Thymus (tissue), 11 donors: Measurements from ENCODE around the gene TRAPPC3. TPM values are rescaled to one million over a fixed set of nuclear protein-coding genes. Genes with fewer than 3 reads are reported as not detected.

Experiments used
- DNase-seq, 9 donors: peaks; one replicate each; pipeline ENCODE4 v3.0.0-alpha.2; 2013; ENCODE audit warnings: low spot score in 9 of 9, low read depth in 6 of 9, missing footprints in 1 of 9
- H3K27ac ChIP-seq, 2 donors: one replicate each; pipeline ENCODE4 v1.5.1; 2013; ENCODE audit warnings: control low read depth in 1 of 2, low read depth in 1 of 2, low read length in 1 of 2, mild to moderate bottlenecking in 1 of 2, moderate library complexity in 1 of 2
- H3K27me3 ChIP-seq, 2 donors: one replicate each; pipeline ENCODE4 v1.5.1; 2013; ENCODE audit warnings: low read length in 1 of 2; ENCODE audit not compliant: control insufficient read depth in 2 of 2, insufficient read depth in 1 of 2
- H3K36me3 ChIP-seq, 2 donors: one replicate each; pipeline ENCODE4 v1.5.1; 2013; ENCODE audit warnings: low read length in 1 of 2, mild to moderate bottlenecking in 1 of 2, moderate library complexity in 1 of 2; ENCODE audit not compliant: control insufficient read depth in 2 of 2, insufficient read depth in 2 of 2
- H3K4me1 ChIP-seq, 2 donors: one replicate each; pipeline ENCODE4 v1.5.1; 2013; ENCODE audit warnings: low read length in 2 of 2; ENCODE audit not compliant: control insufficient read depth in 2 of 2, insufficient read depth in 2 of 2
- H3K4me3 ChIP-seq, 2 donors: one replicate each; pipeline ENCODE4 v1.5.1; 2013; ENCODE audit warnings: low read length in 2 of 2, control low read depth in 1 of 2, mild to moderate bottlenecking in 1 of 2
- H3K9me3 ChIP-seq, 2 donors: one replicate each; pipeline ENCODE4 v1.5.1; 2013; ENCODE audit warnings: low read length in 1 of 2, mild to moderate bottlenecking in 1 of 2; ENCODE audit not compliant: control insufficient read depth in 2 of 2, insufficient read depth in 1 of 2
- WGBS: extraction: QIAGEN DNeasy Blood & Tissue Kit; methylation state at CpG from one replicate; pipeline ENCODE4 v1.1.7; 2013; 5-methylcytosine and 5-hydroxymethylcytosine counted together
- polyA plus RNA-seq: library from polyadenylated mRNA; stranded (reverse); fragments of 200-250 nt; gene quantifications from one replicate; pipeline ENCODE4 v1.2.3, GENCODE V29; 2013
- total RNA-seq: library from RNA; stranded (reverse); fragments of 120-200 nt; gene quantifications from one replicate; pipeline ENCODE4 v1.2.4, GENCODE V29; 2013
- donor health status: healthy.

Gene TRAPPC3
- total and polyA plus RNA-seq, 2 donors: 73.6 to 77.7 TPM

DNA sequence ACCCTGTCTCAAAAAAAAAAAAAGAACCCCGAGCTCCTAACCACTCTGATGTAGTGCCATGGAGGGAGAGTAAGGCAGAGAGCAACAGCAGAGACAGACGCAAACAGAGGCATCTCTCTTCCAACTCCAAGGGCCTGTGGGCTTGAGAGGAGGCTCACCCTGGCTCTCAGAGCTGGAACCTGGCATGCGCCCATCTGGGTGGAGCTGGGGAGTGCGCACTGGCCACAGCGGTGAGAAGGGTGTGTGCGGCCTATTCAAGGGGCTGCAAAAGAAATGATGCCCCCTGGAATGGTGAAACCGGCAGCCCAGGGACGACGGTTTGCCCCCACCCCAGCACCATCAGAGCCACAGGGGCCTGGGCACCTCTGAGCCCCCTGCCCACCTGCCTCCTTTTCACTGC is 41.9 kb downstream of the TRAPPC3 start:
- H3K36me3 ChIP-seq: no peaks in the 10 kb centered on the region
- DNase-seq: no peak
- H3K27me3 ChIP-seq: no peaks in the 10 kb centered on the region
- H3K4me3 ChIP-seq: no peak overlapping the region
- H3K9me3 ChIP-seq: no peaks in the 10 kb centered on the region
- H3K4me1 ChIP-seq: peaks cover 6 to 12% of the 10 kb centered on the region in 2 donors
- 97% methylated on average over 9 of the region's 9 CpGs for WGBS
- H3K27ac ChIP-seq: no peak overlapping the region

DNA sequence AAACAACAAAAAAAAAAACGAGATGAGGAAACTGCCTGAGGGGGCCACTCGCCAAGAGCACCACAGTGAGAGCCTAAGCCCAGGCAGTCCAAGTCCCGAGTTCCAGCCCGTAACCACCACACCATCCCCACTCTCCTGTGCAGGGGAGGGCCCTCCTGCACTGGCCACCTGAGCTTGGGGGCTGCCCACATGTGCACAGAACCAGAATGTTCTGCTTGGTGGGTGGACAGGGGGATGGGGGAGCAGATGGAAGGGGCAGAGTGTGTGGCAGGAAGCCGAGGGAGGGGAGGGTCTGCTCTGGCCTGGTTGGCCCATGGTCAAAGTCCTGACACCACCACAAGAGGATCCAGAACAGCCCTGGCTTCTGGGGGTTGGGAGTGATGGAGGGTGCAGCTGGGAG is 43.0 kb downstream of the TRAPPC3 start:
- H3K27me3 ChIP-seq: no peaks in the 10 kb centered on the region
- no peaks in the 10 kb centered on the region for H3K9me3 ChIP-seq
- H3K4me1 ChIP-seq: peaks cover 6 to 12% of the 10 kb centered on the region in 2 donors
- DNase-seq: no peak
- no peaks in the 10 kb centered on the region for H3K36me3 ChIP-seq
- WGBS: 55% methylated on average over 5 of the region's 5 CpGs
- no peak overlapping the region for H3K4me3 ChIP-seq
- no peak overlapping the region for H3K27ac ChIP-seq

DNA sequence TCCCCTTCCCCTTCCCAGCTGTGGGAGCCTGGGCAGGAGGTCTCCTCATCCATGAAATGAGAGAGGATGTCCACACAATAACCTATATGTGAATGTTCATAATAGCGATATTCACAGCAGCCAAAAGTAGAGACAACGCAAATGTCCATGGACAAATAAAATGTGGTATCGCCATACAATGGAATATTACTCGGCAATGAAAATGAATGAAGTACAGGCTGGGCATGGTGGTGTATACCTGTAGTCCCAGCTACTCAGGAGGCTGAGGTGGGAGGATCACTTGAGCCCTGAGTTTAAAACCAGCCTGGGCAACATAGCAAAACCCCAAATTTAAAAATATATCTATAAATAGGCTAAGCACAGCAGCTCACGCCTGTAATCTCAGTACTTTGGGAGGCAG is 47.7 kb downstream of the TRAPPC3 start:
- no peaks in the 10 kb centered on the region for H3K9me3 ChIP-seq
- peaks cover 0 to 2% of the 10 kb centered on the region in 2 donors for H3K36me3 ChIP-seq
- H3K27me3 ChIP-seq: no peaks in the 10 kb centered on the region
- 96% methylated on average over 5 of the region's 5 CpGs for WGBS
- no peak overlapping the region for H3K27ac ChIP-seq
- DNase-seq: no peak
- H3K4me3 ChIP-seq: no peak overlapping the region
- peaks cover 0 to 3% of the 10 kb centered on the region in 2 donors for H3K4me1 ChIP-seq

DNA sequence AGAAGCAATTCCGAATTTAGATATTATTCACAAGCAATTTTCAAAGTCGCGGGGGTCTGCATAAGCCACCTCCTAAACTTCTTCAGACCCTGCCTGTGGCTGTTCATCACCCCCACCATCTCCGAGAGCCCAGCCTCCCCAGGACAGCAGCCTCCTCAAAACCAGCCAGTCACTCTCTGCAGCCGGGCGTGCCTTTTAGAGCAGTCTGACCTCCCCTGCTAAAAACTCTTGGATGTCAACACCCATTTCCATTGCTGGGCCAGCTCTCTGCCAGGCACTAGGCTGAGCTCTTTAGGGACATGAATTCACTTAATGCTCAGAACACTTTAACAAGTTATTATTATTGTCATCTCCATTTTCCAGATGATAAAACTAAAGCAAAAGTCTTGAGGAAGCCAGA is 48.9 kb downstream of the TRAPPC3 start:
- Histone ChIP-seq H3K36me3 (peaks cover 7 to 8% of the 10 kb centered on the region in 2 donors), H3K9me3 (no peaks in the 10 kb centered on the region), H3K4me1 (peaks cover 0 to 3% of the 10 kb centered on the region in 2 donors), H3K4me3 (no peak overlapping the region), H3K27me3 (no peaks in the 10 kb centered on the region), H3K27ac (no peak overlapping the region)
- WGBS: 94% methylated on average over 6 of the region's 6 CpGs
- no peak for DNase-seq

DNA sequence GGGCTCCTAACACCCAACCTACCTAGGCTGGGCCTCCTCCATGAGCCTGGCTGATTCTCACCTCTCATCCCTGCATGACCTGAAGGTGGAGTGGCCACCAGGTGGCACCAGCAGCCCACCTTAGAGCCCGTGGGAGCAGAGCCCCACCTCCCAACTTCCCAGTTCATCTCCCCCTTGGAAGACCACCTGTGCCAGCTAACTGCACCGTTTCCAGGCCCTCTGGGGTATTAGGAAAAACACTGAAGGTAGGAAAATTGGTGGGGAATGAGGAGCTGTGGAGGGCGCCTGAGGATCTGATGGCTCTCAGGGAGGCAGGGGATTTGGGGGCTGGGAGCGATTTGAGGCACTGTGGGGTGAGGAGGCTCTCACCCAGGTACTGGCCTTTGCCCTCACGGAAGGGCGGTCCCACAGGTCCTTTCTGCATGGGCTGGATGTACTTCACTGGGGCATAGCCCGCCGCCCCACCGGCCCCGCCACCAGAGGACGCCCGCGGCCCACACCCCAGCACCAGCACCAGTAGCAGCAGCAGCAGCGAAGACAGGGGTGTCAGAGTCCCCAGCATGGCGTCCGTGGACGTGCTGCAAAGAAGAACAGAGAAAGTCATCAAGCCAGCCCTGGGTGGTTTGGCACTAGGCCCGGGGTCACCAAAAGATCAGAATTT is 49.5 kb downstream of the TRAPPC3 start:
- peaks cover 10 to 12% of the 10 kb centered on the region in 2 donors for H3K36me3 ChIP-seq
- peak in 7 of 9 donors; percentile 48 to 78 (median 66) for DNase-seq
- no peak overlapping the region for H3K4me3 ChIP-seq
- H3K4me1 ChIP-seq: peaks cover 0 to 3% of the 10 kb centered on the region in 2 donors
- no peaks in the 10 kb centered on the region for H3K9me3 ChIP-seq
- H3K27ac ChIP-seq: no peak overlapping the region
- WGBS: 45% methylated on average over 18 of the region's 18 CpGs
- H3K27me3 ChIP-seq: no peaks in the 10 kb centered on the region

DNA sequence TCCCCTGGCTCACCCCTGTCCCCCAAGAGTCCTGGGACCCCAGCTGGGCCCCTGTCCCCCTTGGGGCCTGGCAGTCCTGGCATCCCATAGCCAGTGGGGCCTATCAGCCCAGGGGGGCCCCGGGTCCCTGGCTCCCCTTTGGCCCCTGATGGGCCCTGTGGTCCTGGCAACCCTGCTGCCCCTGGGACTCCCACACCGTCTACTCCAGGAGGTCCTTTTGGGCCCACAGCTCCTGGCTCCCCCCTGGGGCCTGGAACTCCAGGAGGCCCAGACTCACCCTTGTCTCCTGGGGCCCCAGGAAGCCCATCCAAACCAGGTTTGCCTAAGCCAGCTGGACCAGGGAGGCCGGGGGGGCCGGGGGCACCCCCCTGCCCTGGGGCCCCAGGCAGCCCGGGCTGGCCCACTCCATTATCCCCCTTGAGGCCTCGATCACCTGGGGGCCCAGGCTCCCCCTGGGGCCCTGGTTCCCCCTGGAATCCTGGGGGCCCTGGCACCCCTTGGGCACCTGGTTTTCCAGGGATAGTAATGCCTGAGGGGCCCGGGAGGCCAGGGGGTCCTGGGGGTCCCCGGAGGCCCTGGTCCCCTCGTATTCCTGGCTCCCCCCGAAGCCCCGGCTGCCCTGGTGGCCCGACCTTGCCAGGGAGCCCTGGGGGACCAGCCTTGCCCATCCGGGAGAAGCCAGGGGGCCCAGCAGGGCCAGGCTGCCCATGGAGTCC is 50.5 kb downstream of the TRAPPC3 start:
- Histone ChIP-seq H3K4me1 (peaks cover 0 to 6% of the 10 kb centered on the region in 2 donors), H3K36me3 (peaks cover 20 to 22% of the 10 kb centered on the region in 2 donors), H3K4me3 (no peak overlapping the region), H3K9me3 (no peaks in the 10 kb centered on the region), H3K27me3 (no peaks in the 10 kb centered on the region), H3K27ac (no peak overlapping the region)
- no peak for DNase-seq
- WGBS: 96% methylated on average over 13 of the region's 13 CpGs

DNA sequence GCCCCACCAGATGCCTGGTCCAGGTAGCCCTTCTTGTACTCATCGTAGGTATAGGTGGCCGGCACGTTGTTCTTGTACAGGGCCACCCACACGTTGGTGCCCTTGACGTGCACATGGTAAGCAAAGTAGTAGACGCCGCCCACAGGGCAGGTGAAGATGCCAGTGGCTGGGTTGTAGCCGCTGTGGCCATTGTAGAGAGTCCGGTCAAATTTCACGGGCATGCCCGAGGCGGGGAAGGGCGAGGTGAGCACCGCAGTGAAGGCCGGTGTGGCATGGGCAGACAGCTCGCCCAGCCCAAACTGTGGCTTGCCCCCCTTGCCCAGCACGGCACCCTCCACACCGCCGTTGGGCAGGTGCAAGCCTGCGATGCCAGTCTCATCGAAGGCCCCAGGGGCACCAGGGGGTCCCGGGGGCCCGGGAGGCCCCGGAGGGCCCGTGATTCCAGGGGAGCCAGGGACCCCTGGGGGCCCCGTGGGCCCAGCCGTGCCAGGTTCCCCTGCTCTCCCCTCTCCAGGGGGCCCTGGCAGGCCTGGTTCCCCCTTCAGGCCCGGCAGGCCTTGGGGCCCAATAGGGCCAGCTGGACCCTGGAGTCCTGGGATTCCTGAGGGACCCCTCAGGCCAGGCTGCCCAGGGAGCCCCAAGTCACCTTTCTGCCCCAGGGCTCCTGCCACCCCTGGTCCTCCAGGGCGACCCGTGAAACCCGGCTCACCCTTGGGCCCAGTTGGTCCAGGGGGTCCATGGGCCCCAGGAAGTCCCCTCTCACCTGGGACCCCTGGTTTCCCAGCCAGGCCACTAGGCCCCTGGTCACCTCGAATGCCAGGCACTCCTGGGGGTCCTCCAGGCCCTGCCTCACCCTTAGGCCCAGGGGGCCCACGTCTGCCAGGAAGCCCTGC is 51.3 kb downstream of the TRAPPC3 start:
- Histone ChIP-seq H3K27ac (no peak overlapping the region), H3K4me1 (peaks cover 0 to 9% of the 10 kb centered on the region in 2 donors), H3K9me3 (no peaks in the 10 kb centered on the region), H3K4me3 (no peak overlapping the region), H3K27me3 (no peaks in the 10 kb centered on the region), H3K36me3 (peaks cover 29 to 31% of the 10 kb centered on the region in 2 donors)
- DNase-seq: no peak
- WGBS: 97% methylated on average over 33 of the region's 33 CpGs

DNA sequence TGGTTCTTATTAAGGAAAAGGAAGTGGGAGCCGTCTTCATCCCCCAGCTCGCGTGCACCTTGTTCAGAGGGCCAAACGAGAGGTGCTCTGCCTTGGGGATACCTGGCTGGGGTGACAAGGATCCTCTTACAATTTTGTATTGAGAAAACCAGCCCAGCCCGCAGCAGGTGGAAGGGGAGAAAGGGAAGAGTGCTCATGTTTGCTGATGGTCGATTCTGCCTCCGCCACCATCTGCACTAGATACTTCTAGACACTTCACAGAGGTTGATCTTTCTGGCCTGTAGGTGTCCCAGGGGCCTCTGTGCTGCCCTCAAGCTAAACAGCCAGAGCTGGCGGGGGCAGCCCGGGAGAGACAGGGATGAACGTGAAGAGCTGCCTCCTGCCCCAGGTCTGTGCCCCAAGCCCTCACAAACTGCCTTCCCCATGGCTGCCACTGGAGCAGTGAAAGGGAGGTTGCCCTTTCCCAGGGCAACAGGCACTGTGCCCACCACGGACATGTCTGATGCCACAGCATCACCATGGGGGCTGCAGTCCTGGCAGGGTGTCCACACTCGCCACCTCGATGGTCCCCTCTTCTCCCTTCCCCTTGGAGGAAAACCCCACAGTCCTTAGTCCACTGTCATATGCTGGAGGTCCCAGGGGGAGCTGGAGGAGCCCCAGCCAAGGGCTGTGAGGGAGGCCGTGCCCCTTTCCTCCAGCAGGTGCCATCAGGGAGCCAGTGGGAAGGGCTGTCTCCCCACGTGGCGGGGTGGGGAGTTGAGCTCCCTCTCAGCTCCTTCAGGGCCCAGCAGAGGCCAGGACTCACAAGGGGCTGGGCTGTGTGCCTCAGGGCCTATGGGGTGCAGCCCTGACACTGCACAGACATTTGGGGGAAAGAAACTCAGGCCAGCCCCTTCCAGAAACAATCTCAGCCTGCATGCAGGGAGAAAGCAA is 52.5 kb downstream of the TRAPPC3 start:
- H3K36me3 ChIP-seq: peaks cover 40 to 43% of the 10 kb centered on the region in 2 donors
- no peaks in the 10 kb centered on the region for H3K9me3 ChIP-seq
- H3K4me1 ChIP-seq: peaks cover 0 to 9% of the 10 kb centered on the region in 2 donors
- DNase-seq: no peak
- WGBS: 91% methylated on average over 16 of the region's 16 CpGs
- no peak overlapping the region for H3K27ac ChIP-seq
- H3K4me3 ChIP-seq: no peak overlapping the region
- no peaks in the 10 kb centered on the region for H3K27me3 ChIP-seq
